SK-N-SH (cell line): Measurements from ENCODE around the gene ADCYAP1R1. TPM values are rescaled to one million over a fixed set of nuclear protein-coding genes. Genes with fewer than 3 reads are reported as not detected.

Experiments used
- CTCF ChIA-PET: fragments of 300-600, 350-600 bp; formaldehyde crosslinking; extraction: SDS; loops from one replicate; lab custom pipeline; 2021; lab: Yijun Ruan, JAX
- POLR2A ChIA-PET: fragments of 350-600 bp; sonication (Branson Sonifier 250); formaldehyde crosslinking; extraction: SDS; loops from one replicate; lab custom pipeline; 2020; ENCODE audit warnings: antibody characterized with exemption, inconsistent platforms; lab: Yijun Ruan, JAX
- DNase-seq: peaks from one replicate; pipeline ENCODE4 v3.0.0; 2012
- H2AFZ ChIP-seq: fragments of 200-600 bp; sonication (generic); 2 replicates; pipeline ENCODE4 v1.8.1; 2016; ENCODE audit warnings: antibody characterized with exemption, mild to moderate bottlenecking, low read depth
- H3F3A ChIP-seq: fragments of 200-600 bp; sonication (generic); replicated peaks from 2 replicates; pipeline ENCODE3; 2016; ENCODE audit warnings: antibody characterized with exemption, mild to moderate bottlenecking; ENCODE audit not compliant: insufficient read depth
- H3K27ac ChIP-seq, 2 experiments: fragments of 200-500 bp in 1 of 2; fragments of 200-600 bp in 1 of 2; sonication (Bioruptor generic) in 1 of 2; sonication (generic), shearing (Covaris generic) in 1 of 2; 2 replicates each; pipeline versions ENCODE4 v1.5.1 to v1.6.1; 2014 to 2016; ENCODE audit warnings: low read depth in 2 of 2, inconsistent platforms in 1 of 2, low read length in 1 of 2, mild to moderate bottlenecking in 1 of 2, mixed read lengths in 1 of 2
- H3K27me3 ChIP-seq: fragments of 200-600 bp; sonication (generic), shearing (Covaris generic); 2 replicates; pipeline ENCODE4 v1.6.1; 2016; ENCODE audit warnings: mixed run types; ENCODE audit not compliant: insufficient read depth
- H3K36me3 ChIP-seq, 2 experiments: fragments of 200-500 bp in 1 of 2; fragments of 200-600 bp in 1 of 2; sonication (Bioruptor generic) in 1 of 2; sonication (generic) in 1 of 2; replicated peaks in 1 of 2; 2 replicates each; pipeline versions ENCODE3 to v1.5.1; 2014 to 2016; ENCODE audit warnings: low read length in 1 of 2, mild to moderate bottlenecking in 1 of 2; ENCODE audit not compliant: insufficient read depth in 2 of 2, control insufficient read depth in 1 of 2
- H3K4me1 ChIP-seq, 2 experiments: fragments of 200-500 bp in 1 of 2; fragments of 200-600 bp in 1 of 2; sonication (Bioruptor generic) in 1 of 2; sonication (generic), shearing (Covaris generic) in 1 of 2; 2 replicates each; pipeline versions ENCODE4 v1.5.1 to v1.6.1; 2014 to 2016; ENCODE audit warnings: low read depth in 1 of 2, low read length in 1 of 2, mixed run types in 1 of 2; ENCODE audit not compliant: insufficient read depth in 2 of 2, control insufficient read depth in 1 of 2
- H3K4me2 ChIP-seq: fragments of 200-600 bp; sonication (generic), shearing (Covaris generic); 2 replicates; pipeline ENCODE4 v1.6.1; 2017; ENCODE audit warnings: mixed run types
- H3K4me3 ChIP-seq, 2 experiments: fragments of 200-500 bp in 1 of 2; fragments of 200-600 bp in 1 of 2; sonication (Bioruptor generic) in 1 of 2; sonication (generic), shearing (Covaris generic) in 1 of 2; 2 replicates each; pipeline versions ENCODE4 v1.5.1 to v1.8.1; 2014 to 2016; ENCODE audit warnings: low read depth in 2 of 2, inconsistent platforms in 1 of 2, low read length in 1 of 2, mild to moderate bottlenecking in 1 of 2, mixed read lengths in 1 of 2, moderate library complexity in 1 of 2
- H3K79me2 ChIP-seq: fragments of 200-600 bp; sonication (generic); 2 replicates; pipeline ENCODE4 v1.8.1; 2017; ENCODE audit warnings: mild to moderate bottlenecking; ENCODE audit not compliant: insufficient read depth
- H3K9ac ChIP-seq: fragments of 200-600 bp; sonication (generic); 2 replicates; pipeline ENCODE4 v1.6.1; 2017; ENCODE audit warnings: mixed run types
- H3K9me2 ChIP-seq: fragments of 200-600 bp; sonication (generic); 2 replicates; pipeline ENCODE4 v1.6.1; 2017; ENCODE audit warnings: mixed run types
- H3K9me3 ChIP-seq: fragments of 200-600 bp; sonication (generic); 2 replicates; pipeline ENCODE4 v1.6.1; 2017; ENCODE audit warnings: mixed run types, mild to moderate bottlenecking, moderate library complexity
- H4K20me1 ChIP-seq: fragments of 200-600 bp; sonication (generic); 2 replicates; pipeline ENCODE4 v1.6.1; 2017; ENCODE audit warnings: mild to moderate bottlenecking, mixed run types; ENCODE audit not compliant: insufficient read depth
- GATA2 ChIP-seq: sonication (generic); formaldehyde crosslinking; IDR thresholded peaks from 2 replicates; pipeline ENCODE4 v1.5.0; 2020; ENCODE audit warnings: mild to moderate bottlenecking, missing genetic modification reagents
- JUND ChIP-seq: IDR thresholded peaks from 2 replicates; pipeline ENCODE4 v1.4.0; 2012
- PBX3 ChIP-seq: IDR thresholded peaks from 2 replicates; pipeline ENCODE4; 2012
- RCOR1 ChIP-seq: fragments of 150-350 bp; IDR thresholded peaks from 2 replicates; pipeline ENCODE4 v1.6.1; 2017; ENCODE audit warnings: antibody characterized with exemption, low read length
- RXRA ChIP-seq: IDR thresholded peaks from 2 replicates; pipeline ENCODE4 v1.4.0; 2012; ENCODE audit warnings: low read depth, mild to moderate bottlenecking, borderline replicate concordance
- SIN3A ChIP-seq: IDR thresholded peaks from 2 replicates; pipeline ENCODE4 v1.6.1; 2012; ENCODE audit warnings: low read depth, mild to moderate bottlenecking, low read length, moderate library complexity, borderline replicate concordance
- ZBTB33 ChIP-seq: IDR thresholded peaks from 2 replicates; pipeline ENCODE4 v1.4.0; 2012; ENCODE audit warnings: low read depth, borderline replicate concordance
- WGBS: methylation state at CpG from one replicate; pipeline ENCODE4 v1.1.6; 2017; ENCODE audit warnings: low lambda C conversion rate; 5-methylcytosine and 5-hydroxymethylcytosine counted together
- polyA plus RNA-seq, 3 experiments: library from polyadenylated mRNA; depleted of rRNA; stranded (reverse); fragments of >200 nt; gene quantifications; 2 replicates each; pipeline ENCODE4 v1.2.3, GENCODE V29; 2012

The ADCYAP1R1 gene
- polyA plus RNA-seq, 1 of the 3 experiments (the other 2 are of a cell fraction), result 0.08 TPM

GRCh38 chr7:31102151-31102972 is 50.3 kb downstream of the ADCYAP1R1 start (continued):
- no peak for TF ChIP-seq ZBTB33
- TF ChIP-seq RCOR1, result no peak
- TF ChIP-seq SIN3A, result no peak
- TF ChIP-seq PBX3, result no peak

GRCh38 chr7:31102973-31103850 is 51.1 kb downstream of the ADCYAP1R1 start:
- Histone ChIP-seq H4K20me1 (no peaks in the 10 kb centered on the region), H3K4me2 (no peak overlapping the region), H3K9me2 (no peaks in the 10 kb centered on the region), H3K36me3 (no peaks in the 10 kb centered on the region), H3K9me3 (no peaks in the 10 kb centered on the region), H3K79me2 (no peaks in the 10 kb centered on the region), H3K27me3 (peaks cover 7% of the 10 kb centered on the region), H3K4me1 (no peaks in the 10 kb centered on the region; a peak in 1 of 4 replicates), H3K4me3 (no peak overlapping the region), H3F3A (no peaks in the 10 kb centered on the region), H2AFZ (no peak overlapping the region), H3K9ac (no peak overlapping the region), H3K27ac (no peak overlapping the region)
- 46% methylated on average over 9 of the region's 9 CpGs for WGBS
- POLR2A ChIA-PET, result no interaction called here
- no peak for TF ChIP-seq GATA2 (CRISPR knock-in tag)
- TF ChIP-seq PBX3, result no peak
- TF ChIP-seq JUND, result no peak
- TF ChIP-seq RXRA, result no peak
- CTCF ChIA-PET, result interaction anchor here (0.8 to 24.6 kb wide), 6 partner anchors 10 to 165 kb away, joined by 3 to 344 read pairs (median 4); no protein-coding TSS in a partner anchor
- DNase-seq, result no peak
